K562 treated with DMSO at 1 percent for 24 hours (cell line): Measurements from ENCODE around the gene CDH6. TPM values are rescaled to one million over a fixed set of nuclear protein-coding genes. Genes with fewer than 3 reads are reported as not detected.

Experiments
- total RNA-seq: library from RNA; unstranded; fragments of 300-600 nt; gene quantifications from 2 replicates; pipeline ENCODE4 v1.2.3, GENCODE V29; 2022; ENCODE audit warnings: low read depth; ENCODE audit not compliant: insufficient read depth

Gene CDH6
- total RNA-seq = not detected in 2 replicates

DNA sequence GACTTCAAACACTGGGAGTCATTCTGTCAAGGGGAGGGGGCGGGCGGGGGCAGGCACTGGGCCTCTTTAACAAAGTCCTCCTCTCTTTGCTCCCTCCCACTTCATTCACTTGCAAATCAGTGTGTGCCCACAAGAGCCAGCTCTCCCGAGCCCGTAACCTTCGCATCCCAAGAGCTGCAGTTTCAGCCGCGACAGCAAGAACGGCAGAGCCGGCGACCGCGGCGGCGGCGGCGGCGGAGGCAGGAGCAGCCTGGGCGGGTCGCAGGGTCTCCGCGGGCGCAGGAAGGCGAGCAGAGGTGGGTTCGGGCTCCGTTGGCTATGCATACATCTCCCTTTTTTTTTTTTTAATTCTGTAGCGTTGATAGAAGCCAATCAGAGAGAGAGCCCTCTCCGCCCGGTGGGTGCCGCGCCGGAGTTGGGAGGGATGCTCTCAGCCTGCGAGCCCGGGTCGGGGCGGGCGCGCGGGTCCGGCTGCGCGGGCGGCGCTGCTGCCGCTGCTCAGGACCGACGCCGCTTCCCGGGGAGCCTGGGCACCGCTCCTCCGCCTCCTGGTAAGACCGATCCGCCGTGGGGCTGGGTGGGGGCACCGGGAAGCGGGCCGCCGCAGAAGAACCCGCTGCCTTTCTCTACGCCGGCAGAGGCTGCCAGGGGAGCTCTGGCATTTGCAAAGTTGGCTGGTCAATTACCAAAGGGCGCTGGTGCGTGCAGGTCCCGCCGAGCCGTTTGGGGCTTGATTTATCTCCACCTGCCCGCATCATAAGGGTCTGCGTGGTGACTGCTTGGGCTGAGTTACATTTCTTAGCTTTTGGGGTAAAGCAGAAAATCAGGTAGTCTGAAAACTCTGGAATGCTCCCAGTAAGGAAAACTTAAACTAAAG is at the start of gene CDH6:
TSS of gene CDH6 (plus strand) at position 96 of the 877 bp plus-strand sequence. CDS start 73,788 bp downstream, outside the sequence.

